Activated CD8-positive, alpha-beta T cell treated with anti-CD3 and anti-CD28 coated beads, Interleukin-2, amount 10 ng/mL, durations not matched to agents 7 days and 5 days (primary cell): Measurements from ENCODE around the gene PDE6A. TPM values are rescaled to one million over a fixed set of nuclear protein-coding genes. Genes with fewer than 3 reads are reported as not detected.
"Not testable (repeated sequence)": the region's sequence is repeated elsewhere in the genome, so short reads cannot be mapped to it uniquely, and the experiment has no call there.

ENCODE experiments used
- ATAC-seq: fragments of 150-1000 bp; cut with Tn5 transposase; one replicate; pipeline ENCODE4 v1.10.0; 2021; ENCODE audit warnings: moderate library complexity
- CTCF ChIA-PET: fragments of 350-600 bp; sonication (Branson Sonifier 250); formaldehyde crosslinking; loops from one replicate; lab custom pipeline; 2021; ENCODE audit warnings: antibody characterized with exemption; lab: Charles Lee
- POLR2A ChIA-PET: fragments of 350-600 bp; sonication (Branson Sonifier 250); formaldehyde crosslinking; loops from one replicate; lab custom pipeline; 2021; ENCODE audit warnings: antibody characterized with exemption; lab: Charles Lee
- DNase-seq: peaks from one replicate; pipeline ENCODE4 v3.0.0-alpha.2; 2020
- H3K27ac Mint-ChIP-seq: one replicate; pipeline ENCODE4 v1.8.0; 2021; ENCODE audit warnings: mild to moderate bottlenecking, mixed read lengths
- H3K27me3 Mint-ChIP-seq: one replicate; pipeline ENCODE4 v1.8.0; 2021; ENCODE audit warnings: low read depth, mixed read lengths
- H3K36me3 Mint-ChIP-seq: one replicate; pipeline ENCODE4 v1.8.0; 2021; ENCODE audit warnings: low read depth, mixed read lengths
- H3K4me1 Mint-ChIP-seq: one replicate; pipeline ENCODE4 v1.8.0; 2021; ENCODE audit warnings: low read depth, mixed read lengths
- H3K4me3 Mint-ChIP-seq: one replicate; pipeline ENCODE4 v1.8.0; 2021; ENCODE audit warnings: mild to moderate bottlenecking, mixed read lengths
- H3K9me3 Mint-ChIP-seq: one replicate; pipeline ENCODE4 v1.8.0; 2022; ENCODE audit warnings: mixed read lengths; ENCODE audit not compliant: insufficient read depth
- total RNA-seq, 2 experiments: library from RNA; stranded (reverse); gene quantifications; one replicate each; pipeline ENCODE4 v1.2.3, GENCODE V29; 2021

The PDE6A gene
- total RNA-seq, 2 experiments from 2014 or later = not detected

GRCh38 chr5:149886692-149887470, 57.7 kb downstream of the PDE6A start:
- Mint-ChIP-seq H3K27ac (no peak overlapping the region), H3K27me3 (peaks cover 4% of the 10 kb centered on the region), H3K36me3 (no peaks in the 10 kb centered on the region), H3K4me3 (no peak overlapping the region), H3K9me3 (no peaks in the 10 kb centered on the region), H3K4me1 (no peaks in the 10 kb centered on the region)
- DNase-seq (no peak), ATAC-seq (no peak)
- ChIA-PET CTCF (no interaction called here), POLR2A (no interaction called here)

GRCh38 chr5:149886060-149886459, 58.5 kb downstream of the PDE6A start:
- ATAC-seq (no peak), DNase-seq (no peak)
- Mint-ChIP-seq H3K27ac (no peak overlapping the region), H3K36me3 (no peaks in the 10 kb centered on the region), H3K4me1 (no peaks in the 10 kb centered on the region), H3K9me3 (no peaks in the 10 kb centered on the region), H3K4me3 (no peak overlapping the region), H3K27me3 (peaks cover 6% of the 10 kb centered on the region)
- CTCF ChIA-PET = no interaction called here
- POLR2A ChIA-PET = no interaction called here

GRCh38 chr5:149885513-149885912, 59.1 kb downstream of the PDE6A start:
- H3K4me1 Mint-ChIP-seq = no peaks in the 10 kb centered on the region
- POLR2A ChIA-PET = no interaction called here
- no peak for ATAC-seq

GRCh38 chr5:149883550-149883949, 61.0 kb downstream of the PDE6A start:
- no peaks in the 10 kb centered on the region for H3K36me3 Mint-ChIP-seq
- H3K4me1 Mint-ChIP-seq = no peaks in the 10 kb centered on the region
- ChIA-PET POLR2A (no interaction called here), CTCF (no interaction called here)
- H3K27me3 Mint-ChIP-seq = peaks cover 3% of the 10 kb centered on the region
- H3K4me3 Mint-ChIP-seq = no peak overlapping the region
- ATAC-seq (no peak), DNase-seq (no peak)
- H3K9me3 Mint-ChIP-seq = peaks cover 5% of the 10 kb centered on the region
- no peak overlapping the region for H3K27ac Mint-ChIP-seq

More at GRCh38 chr5:149885513-149885912, 59.1 kb downstream of the PDE6A start:
- DNase-seq = no peak
- H3K36me3 Mint-ChIP-seq = no peaks in the 10 kb centered on the region
- CTCF ChIA-PET = no interaction called here
- H3K4me3 Mint-ChIP-seq = no peak overlapping the region
- peaks cover 4% of the 10 kb centered on the region for H3K27me3 Mint-ChIP-seq
- no peak overlapping the region for H3K27ac Mint-ChIP-seq
- no peaks in the 10 kb centered on the region for H3K9me3 Mint-ChIP-seq

- H3K4me1 Mint-ChIP-seq = not testable (repeated sequence)
Measured at GRCh38 chr5:149882633-149883032, 62.0 kb downstream of the PDE6A start.

GRCh38 chr5:149881874-149882273, 62.7 kb downstream of the PDE6A start:
- no peak for ATAC-seq
- ChIA-PET CTCF (no interaction called here), POLR2A (no interaction called here)
- H3K36me3 Mint-ChIP-seq = no peaks in the 10 kb centered on the region
- no peak overlapping the region for H3K27ac Mint-ChIP-seq
- H3K4me1 Mint-ChIP-seq = no peaks in the 10 kb centered on the region
- peaks cover 5% of the 10 kb centered on the region for H3K9me3 Mint-ChIP-seq
- no peak for DNase-seq
- no peak overlapping the region for H3K4me3 Mint-ChIP-seq
- peaks cover 2% of the 10 kb centered on the region for H3K27me3 Mint-ChIP-seq

More at GRCh38 chr5:149882633-149883032, 62.0 kb downstream of the PDE6A start:
- H3K27ac Mint-ChIP-seq, H3K4me3 Mint-ChIP-seq, CTCF ChIA-PET, POLR2A ChIA-PET, H3K36me3 Mint-ChIP-seq, H3K27me3 Mint-ChIP-seq, ATAC-seq, DNase-seq, H3K9me3 Mint-ChIP-seq: not testable (repeated sequence)

- Mint-ChIP-seq H3K9me3 (peaks cover 5% of the 10 kb centered on the region), H3K36me3 (no peaks in the 10 kb centered on the region), H3K27me3 (peaks cover 2% of the 10 kb centered on the region), H3K4me3 (no peak overlapping the region), H3K4me1 (no peaks in the 10 kb centered on the region), H3K27ac (no peak overlapping the region)
- ChIA-PET POLR2A (no interaction called here), CTCF (no interaction called here)
- ATAC-seq (no peak), DNase-seq (no peak)
Measured at GRCh38 chr5:149881069-149881622, 63.4 kb downstream of the PDE6A start.

GRCh38 chr5:149879593-149879992, 65.0 kb downstream of the PDE6A start:
- not testable (repeated sequence) for H3K36me3 Mint-ChIP-seq, H3K9me3 Mint-ChIP-seq
- CTCF ChIA-PET = interaction anchor here (1.5 kb wide), 1 partner anchor 27 kb away, joined by 6 read pairs; no protein-coding TSS in a partner anchor

GRCh38 chr5:149878371-149878770, 66.2 kb downstream of the PDE6A start:
- ATAC-seq = no peak
- no peaks in the 10 kb centered on the region for H3K36me3 Mint-ChIP-seq
- ChIA-PET POLR2A (no interaction called here), CTCF (no interaction called here)
- peaks cover 5% of the 10 kb centered on the region for H3K9me3 Mint-ChIP-seq
- no peak for DNase-seq
- H3K27me3 Mint-ChIP-seq = peaks cover 2% of the 10 kb centered on the region
- no peak overlapping the region for H3K27ac Mint-ChIP-seq
- H3K4me1 Mint-ChIP-seq = no peaks in the 10 kb centered on the region
- H3K4me3 Mint-ChIP-seq = no peak overlapping the region

More at GRCh38 chr5:149879593-149879992, 65.0 kb downstream of the PDE6A start:
- H3K4me3 Mint-ChIP-seq, H3K27ac Mint-ChIP-seq, DNase-seq, ATAC-seq, H3K27me3 Mint-ChIP-seq, POLR2A ChIA-PET, H3K4me1 Mint-ChIP-seq: not testable (repeated sequence)

- Mint-ChIP-seq H3K4me3 (no peak overlapping the region), H3K27ac (no peak overlapping the region), H3K9me3 (no peaks in the 10 kb centered on the region), H3K4me1 (no peaks in the 10 kb centered on the region), H3K36me3 (no peaks in the 10 kb centered on the region), H3K27me3 (peaks cover 3% of the 10 kb centered on the region)
- no peak for DNase-seq
- ChIA-PET POLR2A (no interaction called here), CTCF (interaction anchor here (1.6 to 1.7 kb wide), 2 partner anchors 21 to 207 kb away, joined by 3 to 8 read pairs; no protein-coding TSS in a partner anchor)
- ATAC-seq = no peak
Measured at GRCh38 chr5:149873896-149874295, 70.7 kb downstream of the PDE6A start.

- H3K9me3 Mint-ChIP-seq = no peaks in the 10 kb centered on the region
- ChIA-PET CTCF (no interaction called here), POLR2A (no interaction called here)
- DNase-seq (no peak), ATAC-seq (no peak)
- no peak overlapping the region for H3K4me3 Mint-ChIP-seq
- no peak overlapping the region for H3K27ac Mint-ChIP-seq
- H3K36me3 Mint-ChIP-seq = no peaks in the 10 kb centered on the region
- no peaks in the 10 kb centered on the region for H3K4me1 Mint-ChIP-seq
- peaks cover 3% of the 10 kb centered on the region for H3K27me3 Mint-ChIP-seq
Measured at GRCh38 chr5:149872351-149873040, 72.1 kb downstream of the PDE6A start.

GRCh38 chr5:149871471-149871870, 73.1 kb downstream of the PDE6A start:
- Mint-ChIP-seq H3K9me3 (no peaks in the 10 kb centered on the region), H3K27me3 (peaks cover 3% of the 10 kb centered on the region), H3K27ac (no peak overlapping the region), H3K36me3 (no peaks in the 10 kb centered on the region), H3K4me1 (no peaks in the 10 kb centered on the region), H3K4me3 (no peak overlapping the region)
- ATAC-seq (no peak), DNase-seq (no peak)
- CTCF ChIA-PET = no interaction called here
- POLR2A ChIA-PET = no interaction called here
